ENCODE results near the gene PRSS35.
"Not testable (repeated sequence)": the region's sequence is repeated elsewhere in the genome, so short reads cannot be mapped to it uniquely, and the experiment has no call there.

PRSS35 gene

GRCh38 chr6:83518816-83519480 is 6.6 kb downstream of the PRSS35 start:
- no peak for DNase-seq

GRCh38 chr6:83536034-83536646 is 23.8 kb downstream of the PRSS35 start:
- no peak for DNase-seq

- no peak for DNase-seq
Measured at GRCh38 chr6:83536647-83537589, 24.6 kb downstream of the PRSS35 start.

- no peak for DNase-seq
Measured at GRCh38 chr6:83539678-83540077, 27.3 kb downstream of the PRSS35 start.

GRCh38 chr6:83546636-83547035 is 34.3 kb downstream of the PRSS35 start:
- DNase-seq, result no peak

GRCh38 chr6:83550482-83550881 is 38.1 kb downstream of the PRSS35 start:
- DNase-seq, result not testable (repeated sequence)

- not testable (repeated sequence) for DNase-seq
Measured at GRCh38 chr6:83551748-83552147, 39.4 kb downstream of the PRSS35 start.

- no peak for DNase-seq
Measured at GRCh38 chr6:83556871-83557270, 44.5 kb downstream of the PRSS35 start.

- DNase-seq, result no peak
Measured at GRCh38 chr6:83558975-83559374, 46.6 kb downstream of the PRSS35 start.

GRCh38 chr6:83571663-83572185 is 59.4 kb downstream of the PRSS35 start:
- not testable (repeated sequence) for DNase-seq

GRCh38 chr6:83574783-83575182 is 62.4 kb downstream of the PRSS35 start:
- no peak for DNase-seq
